ENCODE data around the gene KLHDC8A.

Gene KLHDC8A

GRCh38 chr1:205380882-205381281 is 24.2 kb upstream of the KLHDC8A start:
- Histone ChIP-seq H3K4me3 (ENCODE audit: low read length) (no peak overlapping the region), H3K9me3 (ENCODE audit: control insufficient read depth, low read depth, low read length) (no peaks in the 10 kb centered on the region), H3K27me3 (ENCODE audit: control insufficient read depth, insufficient read depth, low read length) (no peaks in the 10 kb centered on the region), H3K36me3 (ENCODE audit: control insufficient read depth, low read depth, low read length) (no peaks in the 10 kb centered on the region), H3K27ac (ENCODE audit: low read length) (no peak overlapping the region), H3K9ac (ENCODE audit: low read length) (no peak overlapping the region), H3K4me1 (ENCODE audit: control insufficient read depth, low read depth, low read length) (peaks cover 6% of the 10 kb centered on the region)

GRCh38 chr1:205379056-205379455 is 22.3 kb upstream of the KLHDC8A start:
- H3K4me1 ChIP-seq (ENCODE audit: control insufficient read depth, low read depth, low read length): peaks cover 9% of the 10 kb centered on the region
- H3K27me3 ChIP-seq (ENCODE audit: control insufficient read depth, insufficient read depth, low read length): no peaks in the 10 kb centered on the region
- no peaks in the 10 kb centered on the region for H3K9me3 ChIP-seq (ENCODE audit: control insufficient read depth, low read depth, low read length)
- H3K27ac ChIP-seq (ENCODE audit: low read length): no peak overlapping the region
- no peak overlapping the region for H3K4me3 ChIP-seq (ENCODE audit: low read length)
- no peak overlapping the region for H3K9ac ChIP-seq (ENCODE audit: low read length)
- H3K36me3 ChIP-seq (ENCODE audit: control insufficient read depth, low read depth, low read length): no peaks in the 10 kb centered on the region

GRCh38 chr1:205377355-205377754 is 20.6 kb upstream of the KLHDC8A start:
- Histone ChIP-seq H3K9me3 (ENCODE audit: control insufficient read depth, low read depth, low read length) (no peaks in the 10 kb centered on the region), H3K4me3 (ENCODE audit: low read length) (no peak overlapping the region), H3K36me3 (ENCODE audit: control insufficient read depth, low read depth, low read length) (no peaks in the 10 kb centered on the region), H3K27me3 (ENCODE audit: control insufficient read depth, insufficient read depth, low read length) (no peaks in the 10 kb centered on the region), H3K4me1 (ENCODE audit: control insufficient read depth, low read depth, low read length) (peaks cover 21% of the 10 kb centered on the region), H3K27ac (ENCODE audit: low read length) (no peak overlapping the region), H3K9ac (ENCODE audit: low read length) (no peak overlapping the region)

GRCh38 chr1:205376739-205377138 is 20.0 kb upstream of the KLHDC8A start:
- H3K4me3 ChIP-seq (ENCODE audit: low read length): no peak overlapping the region
- H3K9me3 ChIP-seq (ENCODE audit: control insufficient read depth, low read depth, low read length): no peaks in the 10 kb centered on the region
- no peak overlapping the region for H3K9ac ChIP-seq (ENCODE audit: low read length)
- no peaks in the 10 kb centered on the region for H3K36me3 ChIP-seq (ENCODE audit: control insufficient read depth, low read depth, low read length)
- no peak overlapping the region for H3K27ac ChIP-seq (ENCODE audit: low read length)
- H3K27me3 ChIP-seq (ENCODE audit: control insufficient read depth, insufficient read depth, low read length): no peaks in the 10 kb centered on the region
- peaks cover 27% of the 10 kb centered on the region for H3K4me1 ChIP-seq (ENCODE audit: control insufficient read depth, low read depth, low read length)

GRCh38 chr1:205375835-205376545 is 19.3 kb upstream of the KLHDC8A start:
- Histone ChIP-seq H3K9ac (ENCODE audit: low read length) (no peak overlapping the region), H3K27ac (ENCODE audit: low read length) (no peak overlapping the region), H3K4me3 (ENCODE audit: low read length) (peak overlapping the region; percentile 26), H3K9me3 (ENCODE audit: control insufficient read depth, low read depth, low read length) (no peaks in the 10 kb centered on the region), H3K27me3 (ENCODE audit: control insufficient read depth, insufficient read depth, low read length) (no peaks in the 10 kb centered on the region), H3K4me1 (ENCODE audit: control insufficient read depth, low read depth, low read length) (peaks cover 27% of the 10 kb centered on the region), H3K36me3 (ENCODE audit: control insufficient read depth, low read depth, low read length) (no peaks in the 10 kb centered on the region)

- Histone ChIP-seq H3K27me3 (ENCODE audit: control insufficient read depth, insufficient read depth, low read length) (no peaks in the 10 kb centered on the region), H3K36me3 (ENCODE audit: control insufficient read depth, low read depth, low read length) (no peaks in the 10 kb centered on the region), H3K9ac (ENCODE audit: low read length) (no peak overlapping the region), H3K27ac (ENCODE audit: low read length) (no peak overlapping the region), H3K4me3 (ENCODE audit: low read length) (no peak overlapping the region), H3K9me3 (ENCODE audit: control insufficient read depth, low read depth, low read length) (no peaks in the 10 kb centered on the region), H3K4me1 (ENCODE audit: control insufficient read depth, low read depth, low read length) (peaks cover 27% of the 10 kb centered on the region)
These were observed 17.7 kb upstream of the KLHDC8A start for GRCh38 chr1:205374210-205375078.

GRCh38 chr1:205373798-205374175 is 17.1 kb upstream of the KLHDC8A start:
- Histone ChIP-seq H3K27ac (ENCODE audit: low read length) (no peak overlapping the region), H3K4me3 (ENCODE audit: low read length) (no peak overlapping the region), H3K36me3 (ENCODE audit: control insufficient read depth, low read depth, low read length) (no peaks in the 10 kb centered on the region), H3K9ac (ENCODE audit: low read length) (no peak overlapping the region), H3K4me1 (ENCODE audit: control insufficient read depth, low read depth, low read length) (peaks cover 27% of the 10 kb centered on the region), H3K9me3 (ENCODE audit: control insufficient read depth, low read depth, low read length) (no peaks in the 10 kb centered on the region), H3K27me3 (ENCODE audit: control insufficient read depth, insufficient read depth, low read length) (no peaks in the 10 kb centered on the region)

- no peak overlapping the region for H3K4me3 ChIP-seq (ENCODE audit: low read length)
- H3K4me1 ChIP-seq (ENCODE audit: control insufficient read depth, low read depth, low read length): peaks cover 27% of the 10 kb centered on the region
- H3K27me3 ChIP-seq (ENCODE audit: control insufficient read depth, insufficient read depth, low read length): no peaks in the 10 kb centered on the region
- no peaks in the 10 kb centered on the region for H3K36me3 ChIP-seq (ENCODE audit: control insufficient read depth, low read depth, low read length)
- H3K27ac ChIP-seq (ENCODE audit: low read length): no peak overlapping the region
- no peaks in the 10 kb centered on the region for H3K9me3 ChIP-seq (ENCODE audit: control insufficient read depth, low read depth, low read length)
- no peak overlapping the region for H3K9ac ChIP-seq (ENCODE audit: low read length)
These were observed 16.5 kb upstream of the KLHDC8A start for GRCh38 chr1:205373022-205373797.

GRCh38 chr1:205371871-205372660 is 15.3 kb upstream of the KLHDC8A start:
- Histone ChIP-seq H3K36me3 (ENCODE audit: control insufficient read depth, low read depth, low read length) (no peaks in the 10 kb centered on the region), H3K4me3 (ENCODE audit: low read length) (no peak overlapping the region), H3K4me1 (ENCODE audit: control insufficient read depth, low read depth, low read length) (peaks cover 27% of the 10 kb centered on the region), H3K27ac (ENCODE audit: low read length) (no peak overlapping the region), H3K27me3 (ENCODE audit: control insufficient read depth, insufficient read depth, low read length) (no peaks in the 10 kb centered on the region), H3K9ac (ENCODE audit: low read length) (no peak overlapping the region), H3K9me3 (ENCODE audit: control insufficient read depth, low read depth, low read length) (no peaks in the 10 kb centered on the region)

- Histone ChIP-seq H3K9ac (ENCODE audit: low read length) (no peak overlapping the region), H3K27me3 (ENCODE audit: control insufficient read depth, insufficient read depth, low read length) (no peaks in the 10 kb centered on the region), H3K27ac (ENCODE audit: low read length) (no peak overlapping the region), H3K9me3 (ENCODE audit: control insufficient read depth, low read depth, low read length) (no peaks in the 10 kb centered on the region), H3K36me3 (ENCODE audit: control insufficient read depth, low read depth, low read length) (no peaks in the 10 kb centered on the region), H3K4me3 (ENCODE audit: low read length) (no peak overlapping the region), H3K4me1 (ENCODE audit: control insufficient read depth, low read depth, low read length) (peaks cover 20% of the 10 kb centered on the region)
These were observed 14.1 kb upstream of the KLHDC8A start for GRCh38 chr1:205370780-205371179.

- Histone ChIP-seq H3K27ac (ENCODE audit: low read length) (no peak overlapping the region), H3K9ac (ENCODE audit: low read length) (no peak overlapping the region), H3K9me3 (ENCODE audit: control insufficient read depth, low read depth, low read length) (no peaks in the 10 kb centered on the region)
These were observed 13.0 kb upstream of the KLHDC8A start for GRCh38 chr1:205369701-205370123.

More at GRCh38 chr1:205369701-205370123, 13.0 kb upstream of the KLHDC8A start:
- no peak overlapping the region for H3K4me3 ChIP-seq (ENCODE audit: low read length)
- H3K27me3 ChIP-seq (ENCODE audit: control insufficient read depth, insufficient read depth, low read length): no peaks in the 10 kb centered on the region
- H3K36me3 ChIP-seq (ENCODE audit: control insufficient read depth, low read depth, low read length): no peaks in the 10 kb centered on the region
- peaks cover 18% of the 10 kb centered on the region for H3K4me1 ChIP-seq (ENCODE audit: control insufficient read depth, low read depth, low read length)

Data from iPS-18a (cell line).